NCI-H1105 treated with DMSO at 0.1 percent for 48 hours (cell line): ENCODE data around the gene E2F4.
A peak's percentile ranks its signal among the peaks of the same experiment; 100 is the strongest.

Experiments used
- DNase-seq: peaks from one replicate; lab custom pipeline; 2025; lab: John Stamatoyannopoulos, UW

The E2F4 gene

GRCh38 chr16:67191995-67192681 is at the start of gene E2F4:
TSS of gene E2F4 (plus strand) at chr16:67192155. CDS start at chr16:67192228, 73 bp downstream.
- peak; percentile 70 for DNase-seq

DNA sequence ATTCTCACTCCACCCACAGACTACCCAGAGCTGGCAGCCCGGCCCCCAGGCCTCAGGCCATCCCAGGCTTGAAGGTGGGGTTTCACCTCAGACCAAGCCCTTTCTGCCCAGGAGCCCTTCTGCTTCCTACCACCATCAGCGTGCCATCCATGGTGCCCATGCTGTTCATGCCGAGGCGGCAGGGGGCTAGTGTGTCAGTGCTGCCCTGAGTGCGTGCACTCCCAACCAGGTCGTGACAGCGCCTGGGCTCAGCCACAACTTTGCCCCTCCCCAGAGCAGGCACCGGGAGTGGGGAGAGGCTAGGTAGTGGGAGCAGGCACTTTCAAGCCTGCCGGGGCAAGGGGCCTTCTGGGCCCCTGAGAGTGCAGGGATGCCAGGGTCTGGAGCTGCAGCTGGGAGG is 49.6 kb upstream of the E2F4 start:
- DNase-seq = no peak

GRCh38 chr16:67144943-67145342 is 47.0 kb upstream of the E2F4 start:
- DNase-seq = no peak

DNA sequence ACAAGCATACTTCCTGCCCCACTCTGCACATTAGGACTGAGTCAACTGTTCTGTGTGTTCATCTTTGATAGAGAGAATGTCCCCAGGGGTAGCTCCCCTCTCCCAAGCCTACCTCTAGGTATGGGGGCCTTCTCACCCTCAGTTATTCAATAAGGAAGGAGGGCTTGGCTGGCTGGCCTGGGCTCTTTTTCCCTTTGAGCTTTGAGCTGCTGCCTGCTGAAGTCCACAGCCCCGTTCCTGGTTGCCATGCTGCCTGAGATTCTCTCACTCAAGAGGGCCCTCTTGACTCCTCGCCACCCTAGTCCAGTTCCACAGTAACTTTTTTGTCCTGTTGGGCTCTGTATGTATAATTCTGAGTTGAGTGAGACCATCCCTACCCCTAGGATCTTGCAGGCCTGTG is 46.2 kb upstream of the E2F4 start:
- no peak for DNase-seq

DNA sequence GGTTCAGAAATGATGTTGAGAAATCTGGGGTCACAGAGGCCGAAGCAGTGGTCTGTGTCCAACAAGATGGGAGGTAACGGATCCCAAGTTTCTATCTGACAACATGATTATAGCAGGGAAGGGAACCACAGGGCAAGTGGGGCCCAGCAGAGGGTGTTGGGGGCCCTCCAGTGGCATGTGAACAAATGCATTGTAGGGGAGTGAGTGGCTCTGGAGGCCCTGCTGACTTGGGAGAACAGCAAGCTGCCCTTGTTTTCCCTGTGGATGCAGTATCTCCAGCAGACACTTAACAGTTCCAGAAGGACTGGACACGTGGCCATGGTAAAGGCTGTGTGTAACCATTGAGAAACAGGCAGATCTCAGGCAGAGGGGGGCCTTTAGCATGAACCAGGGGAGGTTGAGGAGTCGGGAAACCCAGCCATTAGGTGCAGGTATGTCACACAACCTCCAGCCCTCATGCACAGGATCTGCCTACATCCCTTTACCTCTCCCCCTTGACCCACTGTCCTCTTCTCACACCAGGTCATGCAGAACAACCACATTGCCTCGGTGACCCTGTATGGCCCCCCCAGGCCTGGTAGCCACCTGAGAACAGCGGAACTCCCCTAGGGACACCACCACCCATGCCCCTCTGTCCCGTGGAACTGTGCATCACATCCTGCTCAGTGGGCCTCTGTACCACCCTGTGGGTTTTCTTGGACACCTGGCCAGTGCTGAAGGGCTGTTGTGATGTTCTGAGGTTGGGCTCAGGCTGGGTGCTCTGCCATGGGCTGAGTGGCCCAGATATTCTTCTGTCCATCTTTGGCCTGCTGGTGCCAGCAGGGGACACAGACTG is 45.2 kb upstream of the E2F4 start:
- DNase-seq = no peak

DNA sequence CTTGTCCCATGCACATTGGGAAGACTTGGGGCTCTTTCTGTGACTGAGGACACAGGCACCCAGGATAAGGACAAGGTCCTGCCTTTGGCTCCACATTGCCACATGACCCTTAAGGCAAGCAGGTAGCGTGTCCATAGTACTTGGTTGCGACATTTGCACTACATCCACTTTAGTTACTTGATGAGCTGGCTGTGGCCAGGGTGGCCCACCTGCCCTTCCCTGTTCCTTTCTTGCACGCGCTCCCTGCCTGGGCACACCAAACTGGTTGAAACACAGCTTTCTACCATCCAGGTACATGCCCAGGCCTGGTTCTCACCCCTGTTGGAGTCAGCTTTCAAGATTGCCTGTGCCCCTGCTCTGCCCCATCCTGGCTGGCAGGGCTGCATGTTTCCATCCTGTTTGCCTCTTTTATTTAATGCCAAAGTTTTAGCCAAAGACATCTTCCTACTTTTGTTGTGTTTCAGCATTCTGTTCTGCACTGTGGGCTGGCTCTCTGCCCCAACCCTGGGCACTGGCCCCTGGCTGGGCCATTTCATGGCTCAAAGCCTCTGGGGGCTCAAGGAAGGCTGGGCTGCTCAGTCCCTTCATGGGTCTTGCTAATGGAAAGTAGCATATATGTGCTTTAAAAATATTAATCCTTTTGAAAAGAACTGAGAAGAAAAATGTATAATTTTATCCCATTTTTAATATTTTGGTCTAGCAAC is 44.4 kb upstream of the E2F4 start:
- no peak for DNase-seq

- DNase-seq = no peak
Measured at GRCh38 chr16:67148221-67148620, 43.7 kb upstream of the E2F4 start.

GRCh38 chr16:67148656-67149275 is 43.2 kb upstream of the E2F4 start:
- no peak for DNase-seq

GRCh38 chr16:67149276-67150046 is 42.5 kb upstream of the E2F4 start:
- no peak for DNase-seq

DNA sequence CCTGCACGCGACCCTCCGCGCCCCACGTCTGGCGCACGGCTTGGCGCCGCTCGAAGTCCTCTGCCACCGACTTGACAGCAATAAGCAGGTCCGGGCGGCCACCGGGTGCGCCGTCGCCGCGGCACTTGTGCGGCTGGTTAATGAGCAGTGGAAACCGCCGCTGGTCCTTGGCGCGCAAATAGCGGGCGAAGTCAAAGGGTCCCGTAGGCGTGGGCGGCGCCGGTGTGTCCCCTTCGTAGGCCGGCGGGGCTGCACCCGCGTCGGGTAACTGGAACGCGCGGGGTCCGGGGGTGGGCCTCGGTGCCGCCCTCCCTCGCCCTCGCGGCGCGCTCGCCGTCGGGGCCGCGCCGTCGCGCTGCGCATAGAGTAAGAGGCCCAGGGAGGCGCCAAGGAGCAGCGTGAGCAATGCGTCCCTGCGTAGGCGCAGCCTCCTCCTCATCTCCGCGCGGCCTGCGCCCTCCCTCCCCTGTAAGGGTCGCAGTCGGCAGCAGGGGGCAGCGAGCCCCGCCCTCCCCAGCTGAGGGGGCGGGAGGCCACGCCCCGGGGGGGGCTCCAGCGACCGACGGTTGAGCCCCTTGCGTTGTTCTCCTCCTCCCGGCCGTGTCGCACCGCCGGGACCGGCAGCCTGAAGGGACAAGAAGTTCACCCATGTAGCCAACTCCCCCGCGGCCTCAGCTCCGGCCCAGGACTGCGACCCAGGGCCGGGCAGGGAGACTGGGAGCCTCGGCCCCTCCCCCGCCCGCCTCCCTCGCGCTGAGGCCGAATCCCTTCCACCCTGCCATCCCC is 41.7 kb upstream of the E2F4 start:
- DNase-seq = peak; percentile 7

GRCh38 chr16:67150833-67151396 is 41.0 kb upstream of the E2F4 start, which contains the start of gene B3GNT9:
TSS of gene B3GNT9 (minus strand) at chr16:67150998. CDS start at chr16:67150485, 513 bp downstream.
- DNase-seq = peak; percentile 51

- no peak for DNase-seq
Measured at GRCh38 chr16:67151431-67152097, 40.4 kb upstream of the E2F4 start.

GRCh38 chr16:67154578-67155294 is 37.2 kb upstream of the E2F4 start:
- DNase-seq = no peak

DNA sequence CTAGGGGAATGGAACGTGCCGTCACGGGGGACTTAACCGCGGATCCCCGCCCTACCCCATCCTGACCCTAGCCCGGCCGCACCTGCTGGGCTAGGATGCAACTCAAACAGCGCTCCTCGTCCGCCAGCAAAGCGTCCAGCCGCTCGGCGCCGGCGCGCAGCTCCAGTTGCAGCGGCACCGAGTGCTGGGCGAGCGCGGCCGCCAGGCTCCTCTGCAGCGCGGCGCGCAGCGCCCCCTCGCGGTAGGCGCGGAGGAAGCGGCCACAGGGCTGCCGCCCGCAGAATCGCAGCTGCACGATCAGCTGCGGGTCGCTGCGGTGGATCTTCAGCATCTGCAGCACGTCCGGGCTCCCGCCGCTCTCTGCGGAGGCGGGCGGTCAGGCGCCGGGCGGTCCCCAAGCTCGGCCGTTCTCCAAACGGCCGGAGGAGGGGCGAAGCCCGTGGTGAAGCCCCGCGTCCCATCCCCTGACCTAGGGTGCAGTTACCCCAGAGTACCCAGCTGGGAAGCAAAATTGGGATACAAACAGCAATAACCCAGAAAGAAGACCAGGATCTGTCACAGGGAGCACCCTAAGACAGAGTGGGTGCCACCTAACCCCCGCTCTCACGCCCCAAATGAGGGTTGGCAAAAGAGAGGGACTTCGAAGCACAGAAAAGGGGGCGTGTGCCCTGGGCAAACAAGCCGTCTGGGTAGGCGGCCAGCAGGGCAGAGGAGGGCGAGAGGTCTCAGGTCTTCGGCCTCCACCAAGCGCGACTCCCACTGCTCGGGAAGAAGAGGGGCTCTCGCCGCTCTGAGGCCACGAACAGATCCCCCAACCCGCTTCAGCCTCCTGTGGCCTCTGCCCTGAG is 36.4 kb upstream of the E2F4 start:
- DNase-seq = peak; percentile 63

- peak; percentile 2 for DNase-seq
Measured at GRCh38 chr16:67156143-67156844, 35.7 kb upstream of the E2F4 start.

DNA sequence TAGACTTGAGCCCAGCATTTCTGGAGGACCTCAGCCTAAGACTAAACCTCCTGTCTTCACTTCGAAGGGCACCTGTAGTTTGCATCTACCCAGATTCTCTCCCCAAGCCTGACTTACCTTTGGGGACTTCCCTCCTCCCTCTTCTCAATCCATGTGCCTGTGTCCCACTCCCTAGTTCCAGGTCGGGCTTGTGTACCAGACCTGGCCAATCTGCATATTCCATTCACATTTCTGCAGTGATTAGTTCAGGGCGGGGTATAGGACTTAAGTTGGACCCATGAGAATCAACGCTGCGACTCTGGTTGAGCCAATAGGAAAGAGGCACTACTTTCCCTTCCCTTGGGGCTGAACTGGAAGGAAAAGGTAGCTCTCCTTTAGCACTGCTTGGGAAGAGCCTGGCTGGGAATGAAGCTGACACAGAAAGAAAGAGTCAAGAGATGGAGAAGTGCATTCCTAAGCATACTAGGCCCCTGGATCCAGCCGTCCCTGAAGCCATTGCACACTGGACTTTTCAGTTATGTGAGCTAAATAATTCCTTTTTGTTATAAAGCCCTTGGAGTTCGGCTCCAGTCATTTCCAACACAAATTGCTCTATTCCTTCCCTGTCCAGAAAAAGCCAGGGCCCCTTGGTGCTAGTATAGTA is 34.7 kb upstream of the E2F4 start:
- DNase-seq = no peak
